Measurements from ENCODE around the gene OSR1.

GRCh38 chr2:19321946-19322345, 36.5 kb downstream of the OSR1 start:
- no peak for TF ChIP-seq CTCF (conservative IDR thresholded peaks at IDR 0.05; ENCODE audit: low read depth, low read length)
- no peak for TF ChIP-seq EZH2 (IDR thresholded peaks at IDR 0.05; ENCODE audit: borderline replicate concordance, low read depth, low read length, poor library complexity, severe bottlenecking)

Data from A673 (cell line).